ENCODE measurements around the gene CCDC69. TPM values are rescaled to one million over a fixed set of nuclear protein-coding genes. Genes with fewer than 3 reads are reported as not detected.
A peak's percentile ranks its signal among the peaks of the same experiment; 100 is the strongest.

CCDC69 gene
- total RNA-seq, 2 experiments from 2014 or later = 33.0 to 34.5 TPM

DNA sequence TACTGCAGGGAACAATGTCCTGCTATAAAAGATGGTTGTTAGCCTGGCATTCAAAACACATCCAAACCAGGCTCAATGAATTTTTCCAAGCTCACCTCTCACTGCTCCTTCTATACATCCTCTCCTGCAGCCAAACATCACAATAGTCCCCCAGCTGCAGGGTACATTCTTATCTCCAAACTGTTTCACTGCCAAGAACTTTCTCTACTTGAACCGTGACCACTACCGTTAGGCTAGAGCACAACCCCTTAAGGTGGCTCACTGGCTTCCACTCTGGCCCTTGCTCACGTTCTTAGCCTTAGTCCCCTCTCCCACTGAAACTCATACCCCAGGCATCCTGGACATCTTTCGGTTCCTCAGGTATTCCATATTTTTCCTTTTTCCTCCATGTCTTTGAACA lies 37.4 kb downstream of the CCDC69 start:
- Mint-ChIP-seq H3K27me3 (no peaks in the 10 kb centered on the region), H3K4me3 (no peak overlapping the region), H3K9me3 (peaks cover 17% of the 10 kb centered on the region), H3K36me3 (ENCODE audit: low read depth) (peaks cover 43% of the 10 kb centered on the region), H3K4me1 (ENCODE audit: low read depth) (peaks cover 19% of the 10 kb centered on the region), H3K27ac (no peak overlapping the region)
- intact Hi-C loops (cut with micrococcal nuclease) = no loop called here
- no peak for TF ChIP-seq CTCF (IDR thresholded peaks at IDR 0.05)
- ChIA-PET POLR2A (interaction anchor here (1.2 kb wide), 1 partner anchor 29 kb away, joined by 4 read pairs; no protein-coding TSS in a partner anchor), CTCF (interaction anchor here (1.3 kb wide), 2 partner anchors 22 to 71 kb away, joined by 3 read pairs; no protein-coding TSS in a partner anchor)
- ATAC-seq (no peak), DNase-seq (no peak)

DNA sequence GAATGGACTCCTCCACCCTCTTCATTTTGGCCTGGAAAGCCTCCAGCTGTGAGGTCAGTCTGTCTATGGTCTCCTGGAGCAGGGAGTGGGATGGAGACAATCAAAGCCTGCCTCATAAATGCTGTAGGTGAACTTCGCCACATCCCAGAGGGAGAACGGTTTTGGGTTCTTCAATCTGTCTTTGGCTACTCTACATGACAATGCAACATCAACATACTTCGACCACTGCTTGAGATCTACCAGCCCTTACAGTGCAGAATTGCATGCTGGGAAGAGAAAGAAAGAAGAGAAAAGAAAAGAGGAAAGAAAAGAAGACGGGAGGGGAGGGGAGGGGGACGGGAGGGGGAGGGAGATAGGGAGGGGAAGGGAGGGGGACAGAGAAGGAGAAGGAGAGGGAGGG lies 37.8 kb downstream of the CCDC69 start:
- ATAC-seq (no peak), DNase-seq (no peak)
- ChIA-PET POLR2A (interaction anchor here (1.2 to 1.3 kb wide), 2 partner anchors 25 to 29 kb away, joined by 4 read pairs; no protein-coding TSS in a partner anchor), CTCF (interaction anchor here (1.2 kb wide), 1 partner anchor 70 kb away, joined by 3 read pairs; no protein-coding TSS in a partner anchor)
- no peak overlapping the region for H3K27ac Mint-ChIP-seq
- no peak overlapping the region for H3K4me3 Mint-ChIP-seq
- peaks cover 13% of the 10 kb centered on the region for H3K9me3 Mint-ChIP-seq
- no peaks in the 10 kb centered on the region for H3K27me3 Mint-ChIP-seq
- intact Hi-C loops (cut with micrococcal nuclease) = no loop called here
- no peak for TF ChIP-seq CTCF (IDR thresholded peaks at IDR 0.05)
- H3K36me3 Mint-ChIP-seq (ENCODE audit: low read depth) = peaks cover 39% of the 10 kb centered on the region
- H3K4me1 Mint-ChIP-seq (ENCODE audit: low read depth) = peaks cover 14% of the 10 kb centered on the region

DNA sequence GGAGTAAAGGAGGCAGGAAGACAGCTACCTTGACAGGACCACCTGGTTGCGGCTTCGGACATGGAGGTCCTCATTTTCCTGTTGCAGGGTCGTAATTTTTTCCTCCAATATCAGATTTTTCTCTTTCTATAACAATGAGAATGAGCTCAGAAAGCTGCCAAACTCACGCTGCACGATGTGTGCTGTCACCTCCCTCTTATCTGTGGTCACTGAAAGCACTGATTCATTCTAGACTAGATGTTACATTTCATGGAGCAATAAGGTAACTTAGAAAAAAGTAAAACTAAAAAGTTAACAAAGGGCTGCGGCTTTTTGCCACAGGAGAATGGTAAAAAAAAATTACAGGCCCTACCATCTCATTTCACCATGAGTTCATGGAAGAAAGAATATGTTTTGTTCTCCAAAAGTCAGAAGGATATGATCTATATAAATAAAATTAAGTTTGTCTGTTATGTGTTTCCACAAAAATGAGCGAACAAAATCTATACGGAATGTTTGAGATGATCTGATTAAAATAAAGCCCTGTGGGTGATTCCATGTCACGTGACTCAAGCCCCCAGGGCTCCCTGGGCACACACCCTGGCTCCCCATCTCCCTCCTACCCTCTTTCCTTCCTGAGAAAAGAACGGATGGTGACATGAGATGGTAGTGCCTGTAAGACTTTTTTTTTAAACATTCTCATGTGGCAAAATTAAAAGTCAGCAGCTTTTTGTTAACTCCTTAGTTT lies 39.4 kb downstream of the CCDC69 start:
- intact Hi-C loops (cut with micrococcal nuclease) = no loop called here
- DNase-seq (no peak), ATAC-seq (no peak)
- Mint-ChIP-seq H3K9me3 (peaks cover 7% of the 10 kb centered on the region), H3K27me3 (no peaks in the 10 kb centered on the region), H3K4me1 (ENCODE audit: low read depth) (peaks cover 5% of the 10 kb centered on the region), H3K4me3 (no peak overlapping the region), H3K27ac (peak overlapping the region; percentile 18), H3K36me3 (ENCODE audit: low read depth) (peaks cover 26% of the 10 kb centered on the region)
- no peak for TF ChIP-seq CTCF (IDR thresholded peaks at IDR 0.05)
- ChIA-PET POLR2A (interaction anchor here (1.0 to 1.3 kb wide), 3 partner anchors 13 to 28 kb away, joined by 3 to 4 read pairs (median 4); no protein-coding TSS in a partner anchor), CTCF (interaction anchor here (1.1 to 3.0 kb wide), 8 partner anchors 8 to 69 kb away, joined by 3 to 17 read pairs (median 4); partner anchors contain the start of gene CCDC69)

- Mint-ChIP-seq H3K36me3 (ENCODE audit: low read depth) (peaks cover 23% of the 10 kb centered on the region), H3K4me1 (ENCODE audit: low read depth) (peaks cover 2% of the 10 kb centered on the region), H3K27me3 (no peaks in the 10 kb centered on the region), H3K9me3 (no peaks in the 10 kb centered on the region), H3K4me3 (no peak overlapping the region), H3K27ac (peak overlapping the region; percentile 27)
- ChIA-PET POLR2A (interaction anchor here (1.0 to 1.4 kb wide), 4 partner anchors 12 to 31 kb away, joined by 3 to 4 read pairs (median 4); no protein-coding TSS in a partner anchor), CTCF (interaction anchor here (0.8 to 3.0 kb wide), 7 partner anchors 8 to 57 kb away, joined by 3 to 17 read pairs (median 4); partner anchors contain the start of gene CCDC69)
- TF ChIP-seq CTCF (IDR thresholded peaks at IDR 0.05) = no peak
- DNase-seq = no peak
- intact Hi-C loops (cut with micrococcal nuclease) = no loop called here
- no peak for ATAC-seq
Measured at GRCh38 chr5:151183456-151184245, 40.2 kb downstream of the CCDC69 start.

Data from activated CD8-positive, alpha-beta T cell treated with anti-CD3 and anti-CD28 coated beads for 36 hours (primary cell).